HEK293T (cell line): Measurements from ENCODE around the gene PANK4.
A peak's percentile ranks its signal among the peaks of the same experiment; 100 is the strongest.

Experiments used
- CTCF ChIA-PET: fragments of 350-600 bp; formaldehyde crosslinking; extraction: SDS; loops from one replicate; lab custom pipeline; 2021; ENCODE audit warnings: antibody characterized with exemption, inconsistent platforms; lab: Yijun Ruan, JAX
- POLR2A ChIA-PET: fragments of 350-600 bp; formaldehyde crosslinking; extraction: SDS; loops from one replicate; lab custom pipeline; 2020; ENCODE audit warnings: antibody characterized with exemption, inconsistent platforms; lab: Yijun Ruan, JAX
- DNase-seq: peaks from one replicate; pipeline ENCODE4 v3.0.0; 2012; ENCODE audit warnings: mixed read lengths; ENCODE audit errors: extremely low spot score
- ARNT ChIP-seq: fragments of 450-650 bp; IDR thresholded peaks from 2 replicates; pipeline ENCODE4 v1.6.1; 2017; ENCODE audit warnings: mild to moderate bottlenecking
- BHLHE40 ChIP-seq: fragments of 450-650 bp; IDR thresholded peaks from 2 replicates; pipeline ENCODE4 v1.6.1; 2016; ENCODE audit warnings: mild to moderate bottlenecking, moderate library complexity, borderline replicate concordance
- CTBP1 ChIP-seq: fragments of 450-650 bp; IDR thresholded peaks from 2 replicates; pipeline ENCODE4 v1.6.1; 2016; ENCODE audit warnings: borderline replicate concordance
- ELF4 ChIP-seq: fragments of 450-650 bp; IDR thresholded peaks from 2 replicates; pipeline ENCODE4 v1.6.1; 2017; ENCODE audit warnings: antibody characterized with exemption
- FOXA1 ChIP-seq: fragments of 450-650 bp; IDR thresholded peaks from 2 replicates; pipeline ENCODE4 v1.6.1; 2016; ENCODE audit warnings: mild to moderate bottlenecking
- FOXK2 ChIP-seq: fragments of 450-650 bp; IDR thresholded peaks from 2 replicates; pipeline ENCODE4 v1.6.1; 2016; ENCODE audit warnings: mild to moderate bottlenecking
- FOXM1 ChIP-seq: fragments of 450-650 bp; IDR thresholded peaks from 2 replicates; pipeline ENCODE4 v1.6.1; 2017; ENCODE audit warnings: mild to moderate bottlenecking, borderline replicate concordance
- HDGF ChIP-seq: fragments of 450-650 bp; IDR thresholded peaks from 2 replicates; pipeline ENCODE4 v1.6.1; 2017; ENCODE audit warnings: antibody characterized with exemption, borderline replicate concordance
- L3MBTL2 ChIP-seq: fragments of 450-650 bp; conservative IDR thresholded peaks from 2 replicates; pipeline ENCODE4 v1.6.1; 2016; ENCODE audit warnings: mild to moderate bottlenecking
- LEF1 ChIP-seq: fragments of 450-650 bp; IDR thresholded peaks from 2 replicates; pipeline ENCODE4 v1.6.1; 2017; ENCODE audit warnings: mild to moderate bottlenecking, borderline replicate concordance
- NFRKB ChIP-seq: fragments of 450-650 bp; IDR thresholded peaks from 2 replicates; pipeline ENCODE4 v1.6.1; 2016; ENCODE audit warnings: mild to moderate bottlenecking, moderate library complexity
- SP1 ChIP-seq: fragments of 450-650 bp; IDR thresholded peaks from 2 replicates; pipeline ENCODE4 v1.6.1; 2017
- SUZ12 ChIP-seq: fragments of 450-650 bp; IDR thresholded peaks from 2 replicates; pipeline ENCODE4 v1.6.1; 2016; ENCODE audit warnings: mild to moderate bottlenecking
- TARDBP ChIP-seq: fragments of 450-650 bp; IDR thresholded peaks from 2 replicates; pipeline ENCODE4 v1.6.1; 2016
- ZNF384 ChIP-seq: fragments of 450-650 bp; IDR thresholded peaks from 2 replicates; pipeline ENCODE4 v1.6.1; 2016
- TF ChIP-seq, protein P1 (sequence below): fragments of 450-650 bp; IDR thresholded peaks from 2 replicates; pipeline ENCODE4 v1.6.1; 2016

PANK4 gene

DNA sequence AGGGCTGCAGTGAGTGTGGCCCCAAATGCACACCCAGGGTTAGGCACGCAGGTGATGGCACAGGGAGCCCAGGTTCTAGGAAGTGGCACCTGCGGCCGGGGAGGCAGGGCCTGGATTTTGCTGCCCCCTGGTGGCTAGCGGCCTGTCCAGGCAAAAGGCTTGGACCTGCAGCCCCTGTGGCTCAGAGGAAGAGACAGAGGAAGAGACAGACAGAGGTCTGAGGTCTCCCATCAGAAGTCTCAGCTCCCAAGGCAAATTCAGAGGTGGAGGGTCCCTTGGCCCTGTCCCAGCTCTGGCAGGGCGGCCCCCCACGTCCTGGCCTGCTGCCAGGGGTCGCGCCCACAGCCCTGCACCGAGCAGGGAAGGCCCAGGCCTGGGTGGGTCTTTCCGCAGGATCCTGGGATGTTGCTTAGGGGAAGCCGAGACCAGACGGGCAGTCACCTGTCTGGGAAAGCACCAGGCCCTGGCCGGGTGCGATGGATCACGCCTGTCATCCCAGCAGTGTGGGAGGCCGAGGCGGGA, 21.7 kb upstream of the PANK4 start:
- peak; percentile 78 for DNase-seq
- TF ChIP-seq, protein P1, sequence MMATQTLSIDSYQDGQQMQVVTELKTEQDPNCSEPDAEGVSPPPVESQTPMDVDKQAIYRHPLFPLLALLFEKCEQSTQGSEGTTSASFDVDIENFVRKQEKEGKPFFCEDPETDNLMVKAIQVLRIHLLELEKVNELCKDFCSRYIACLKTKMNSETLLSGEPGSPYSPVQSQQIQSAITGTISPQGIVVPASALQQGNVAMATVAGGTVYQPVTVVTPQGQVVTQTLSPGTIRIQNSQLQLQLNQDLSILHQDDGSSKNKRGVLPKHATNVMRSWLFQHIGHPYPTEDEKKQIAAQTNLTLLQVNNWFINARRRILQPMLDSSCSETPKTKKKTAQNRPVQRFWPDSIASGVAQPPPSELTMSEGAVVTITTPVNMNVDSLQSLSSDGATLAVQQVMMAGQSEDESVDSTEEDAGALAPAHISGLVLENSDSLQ, result no peak
- TF ChIP-seq LEF1 (no peak), BHLHE40 (no peak), ARNT (no peak), SUZ12 (no peak)
- ChIA-PET CTCF (interaction anchor here (0.7 to 1.5 kb wide), 4 partner anchors 87 to 134 kb away, joined by 3 to 5 read pairs (median 3); no protein-coding TSS in a partner anchor), POLR2A (interaction anchor here (0.6 to 4.5 kb wide), 3 partner anchors 20 to 354 kb away, joined by 4 to 74 read pairs (median 5); partner anchors contain the start of genes FAAP20, HES5 and PANK4)

DNA sequence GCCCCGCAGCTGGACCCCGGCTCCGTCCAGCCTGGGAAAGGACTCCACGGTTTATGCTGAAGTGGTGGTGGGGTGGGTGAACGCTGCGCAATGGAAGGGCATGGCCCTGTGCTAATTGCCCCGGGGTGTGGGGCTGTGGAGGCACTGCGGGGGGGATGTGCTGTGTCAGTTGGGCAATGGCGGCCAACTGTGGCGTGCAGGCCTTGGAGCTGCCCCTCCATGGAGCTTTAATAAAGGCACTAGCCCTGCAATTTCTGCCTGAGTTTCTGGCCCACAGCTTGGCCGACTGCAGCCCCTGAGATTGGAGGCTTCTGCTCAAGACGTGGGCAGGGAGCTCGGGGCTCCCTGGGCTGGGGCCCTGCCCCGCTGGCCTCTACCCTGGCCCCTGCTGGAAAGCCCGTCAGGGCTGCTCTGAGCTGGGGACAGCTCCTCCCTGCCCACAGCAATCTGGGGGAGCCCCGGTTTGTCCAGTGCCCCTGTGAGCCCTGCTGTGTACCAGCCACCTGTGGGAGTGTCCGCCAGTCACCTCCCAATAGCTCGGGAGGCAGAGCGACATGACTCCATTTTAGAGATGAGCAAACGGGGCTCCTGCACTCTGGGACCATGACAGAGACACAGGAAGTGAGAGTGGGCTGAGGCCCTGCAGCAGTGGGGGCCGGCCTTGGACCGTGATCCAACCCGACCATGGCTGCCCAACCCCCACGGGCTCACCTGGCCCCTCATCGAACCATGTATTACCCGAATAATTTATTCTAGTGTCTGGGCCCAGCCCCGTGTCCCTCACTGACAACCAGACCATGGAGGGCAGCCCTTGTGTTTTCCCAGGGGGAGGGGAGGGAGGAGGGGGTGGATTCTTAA, 21.0 kb upstream of the PANK4 start:
- ChIA-PET CTCF (interaction anchor here (0.6 to 1.5 kb wide), 4 partner anchors 28 to 134 kb away, joined by 3 to 5 read pairs (median 4); partner anchors contain the start of gene PEX10), POLR2A (interaction anchor here (0.6 to 4.5 kb wide), 7 partner anchors 14 to 353 kb away, joined by 3 to 74 read pairs (median 4); partner anchors contain the start of genes FAAP20, HES5, PANK4 and PEX10)
- TF ChIP-seq ZNF384 (no peak), FOXK2 (no peak), FOXM1 (no peak), FOXA1 (no peak), NFRKB (no peak), HDGF (no peak), L3MBTL2 (no peak), ELF4 (no peak), BHLHE40 (no peak), CTBP1 (no peak), SUZ12 (no peak), ARNT (no peak), SP1 (no peak), TARDBP (no peak), LEF1 (no peak)
- TF ChIP-seq, protein P1, result no peak
- no peak for DNase-seq

DNA sequence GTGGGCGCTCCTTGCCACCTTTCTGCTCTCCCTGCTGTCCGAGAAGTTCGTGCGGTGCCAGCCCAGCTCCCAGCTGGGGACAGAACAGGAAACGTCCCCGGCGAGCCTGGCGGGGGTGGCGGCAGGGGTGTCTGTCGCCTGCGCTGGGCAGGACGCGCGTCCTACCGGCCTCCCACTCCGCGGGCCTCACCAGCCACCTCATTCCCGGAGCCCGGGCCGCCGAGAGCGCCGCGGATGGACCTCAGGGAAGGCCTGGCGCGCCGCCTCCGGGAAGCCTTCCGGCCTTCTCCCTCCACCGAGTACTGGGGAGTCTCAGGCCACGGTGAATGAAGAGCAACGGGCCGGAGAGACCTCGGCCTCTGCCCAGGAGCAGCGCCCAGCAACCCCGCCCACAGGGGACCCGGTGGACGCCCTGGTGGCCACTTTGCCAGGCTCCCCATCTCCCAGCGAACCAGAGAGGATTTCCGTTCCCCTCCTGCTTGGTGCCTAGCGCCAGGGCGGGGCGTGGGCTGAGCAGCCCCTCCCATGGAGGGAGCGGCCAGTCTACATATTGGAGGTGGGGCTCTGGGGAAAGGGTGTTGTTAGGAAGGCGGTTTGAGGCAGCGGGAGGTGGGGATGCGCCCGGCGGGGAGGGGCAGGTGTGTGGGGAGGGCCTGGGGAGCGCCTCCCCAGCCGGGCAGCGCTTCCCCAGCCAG, 20.3 kb upstream of the PANK4 start:
- ChIA-PET POLR2A (interaction anchor here (0.9 to 4.5 kb wide), 8 partner anchors 12 to 133 kb away, joined by 3 to 74 read pairs (median 4); partner anchors contain the start of genes HES5, PANK4, PEX10 and PRXL2B), CTCF (interaction anchor here (0.6 to 1.5 kb wide), 4 partner anchors 28 to 133 kb away, joined by 3 to 5 read pairs (median 4); partner anchors contain the start of gene PEX10)
- TF ChIP-seq SP1 (no peak), L3MBTL2 (no peak)
- DNase-seq, result peak; percentile 80

DNA sequence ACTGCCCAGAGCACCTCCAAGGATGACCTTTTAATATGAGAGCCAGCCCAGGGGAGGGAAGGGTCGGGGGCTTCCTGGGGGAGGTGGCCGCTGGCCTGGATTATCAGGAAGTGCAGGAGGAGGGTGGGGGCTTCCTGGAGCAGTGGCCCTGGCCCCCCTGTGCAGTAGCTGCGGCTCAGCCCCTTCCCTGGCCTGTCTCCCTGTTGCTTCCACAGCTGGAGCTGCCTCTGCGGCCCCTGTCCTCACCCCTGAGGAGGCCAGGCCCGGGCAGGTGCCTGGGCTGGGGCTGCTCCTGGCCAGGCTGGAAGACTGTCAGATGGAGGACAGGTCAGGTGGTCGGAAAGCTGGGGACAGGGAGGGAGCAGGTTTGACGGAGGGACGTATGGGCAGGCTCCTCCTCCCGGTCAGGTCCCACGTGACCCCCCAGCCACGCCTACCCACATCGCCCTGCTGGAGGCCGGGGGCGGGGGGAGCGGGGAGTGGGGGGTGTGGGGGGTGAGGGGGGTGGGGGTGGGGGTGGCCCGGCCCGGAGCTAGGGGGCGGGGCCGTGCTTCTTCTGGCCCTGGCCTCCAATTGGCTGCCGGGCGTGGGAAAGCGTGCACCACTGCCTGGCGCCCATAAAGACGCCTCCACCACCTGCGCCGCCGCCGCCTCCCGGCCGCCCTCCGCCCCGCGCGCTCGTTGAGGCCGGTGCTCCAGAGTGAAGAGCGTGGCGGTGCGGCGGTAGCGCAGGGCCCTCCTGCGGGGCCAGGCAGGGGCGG, 19.5 kb upstream of the PANK4 start:
- ChIA-PET CTCF (no interaction called here), POLR2A (interaction anchor here (0.8 to 4.5 kb wide), 7 partner anchors 11 to 318 kb away, joined by 3 to 74 read pairs (median 4); partner anchors contain the start of genes HES5, PANK4, PEX10 and PRXL2B)
- DNase-seq, result peak; percentile 93
- TF ChIP-seq ARNT (no peak), CTBP1 (0 out of 2 replicates have a peak, but pooled peaks have one; percentile 17), L3MBTL2 (peak; percentile 69; the same call in 1 of the 2 replicates)

- no peak for TF ChIP-seq CTBP1
- DNase-seq, result no peak
- ChIA-PET POLR2A (interaction anchor here (0.8 to 4.5 kb wide), 5 partner anchors 12 to 317 kb away, joined by 3 to 74 read pairs (median 3); partner anchors contain the start of genes HES5, PANK4, PRXL2B and SKI), CTCF (no interaction called here)
Measured at GRCh38 chr1:2544875-2545640, 18.7 kb upstream of the PANK4 start.
